HepG2 (cell line): Measurements from ENCODE around the gene PIMREG. TPM values are rescaled to one million over a fixed set of nuclear protein-coding genes. Genes with fewer than 3 reads are reported as not detected.

Source experiments
- ATAC-seq: fragments of 200-7000 bp; cut with Tn5 transposase; 3 replicates; pipeline ENCODE4 v1.9.1; 2020; ENCODE audit warnings: mild to moderate bottlenecking, moderate library complexity
- BruUV-seq: library from RNA; stranded (reverse); fragments of 400-500 nt; replicated peaks from 2 replicates; lab custom pipeline; 2021; lab: Mats Ljungman, UMichigan
- CTCF ChIA-PET: fragments of 300-600 bp; formaldehyde crosslinking; extraction: SDS; loops from one replicate; lab custom pipeline; 2021; ENCODE audit warnings: low total read pairs, inconsistent platforms, low intra/inter-chr PET ratio; lab: Yijun Ruan, JAX
- POLR2A ChIA-PET: fragments of 350-600 bp; sonication (Branson Sonifier 250); formaldehyde crosslinking; loops from one replicate; lab custom pipeline; 2020; ENCODE audit warnings: antibody characterized with exemption, inconsistent platforms; lab: Yijun Ruan, JAX
- DNase-seq: peaks from one replicate; pipeline ENCODE4 v3.0.0-alpha.2; 2015; ENCODE audit warnings: low spot score
- FAIRE-seq: peaks from 3 replicates; lab custom pipeline; 2011; peaks lifted over from hg19 to GRCh38; lab: Jason Lieb, UNC
- H2AFZ ChIP-seq: one replicate; pipeline ENCODE4 v1.6.1; 2011; ENCODE audit warnings: low read length, inconsistent platforms
- H3K27ac ChIP-seq: fragments of 300-600 bp; 3 replicates; pipeline ENCODE4 v1.8.0; 2011; ENCODE audit warnings: mixed run types, mild to moderate bottlenecking, mixed read lengths, low read length, inconsistent platforms; ENCODE audit not compliant: insufficient read depth; ENCODE audit errors: extremely low read length
- H3K27me3 ChIP-seq, 2 experiments: fragments of 200-600 bp in 1 of 2; 2 replicates in 1 of 2; 3 replicates in 1 of 2; pipeline versions ENCODE4 v1.6.0 to v1.8.0; 2011; ENCODE audit warnings: low read length in 2 of 2, mild to moderate bottlenecking in 2 of 2, moderate library complexity in 2 of 2, inconsistent platforms in 1 of 2; ENCODE audit not compliant: insufficient read depth in 2 of 2, control insufficient read depth in 1 of 2
- H3K36me3 ChIP-seq, 2 experiments: fragments of 200-600 bp in 1 of 2; replicated peaks in 1 of 2; 2 replicates in 1 of 2; 3 replicates in 1 of 2; pipeline versions ENCODE4 v1.5.1 to v1.8.0; 2011; ENCODE audit warnings: low read length in 2 of 2, inconsistent platforms in 1 of 2; ENCODE audit not compliant: insufficient read depth in 2 of 2, control insufficient read depth in 1 of 2
- H3K4me1 ChIP-seq: 2 replicates; pipeline ENCODE4 v1.5.1; 2012; ENCODE audit warnings: low read length, inconsistent platforms; ENCODE audit not compliant: insufficient read depth
- H3K4me2 ChIP-seq: 2 replicates; pipeline ENCODE4 v1.6.0; 2011; ENCODE audit warnings: low read depth, low read length, inconsistent platforms
- H3K4me3 ChIP-seq, 3 experiments: fragments of 200-600 bp in 1 of 3; sonication (generic), shearing (Covaris generic) in 1 of 3; replicated peaks in 1 of 3; 2 replicates each; pipeline ENCODE4 v1.5.1; 2011 to 2016; ENCODE audit warnings: low read length in 3 of 3, inconsistent platforms in 2 of 3, low read depth in 2 of 3, mild to moderate bottlenecking in 2 of 3, control low read depth in 1 of 3, mixed read lengths in 1 of 3; ENCODE audit not compliant: insufficient read depth in 1 of 3
- H3K79me2 ChIP-seq: one replicate; pipeline ENCODE4 v1.6.1; 2011; ENCODE audit warnings: low read length, inconsistent platforms; ENCODE audit not compliant: insufficient read depth
- H3K9ac ChIP-seq: 2 replicates; pipeline ENCODE4 v1.6.0; 2011; ENCODE audit warnings: mild to moderate bottlenecking, low read depth, low read length, inconsistent platforms; ENCODE audit not compliant: insufficient read depth
- H3K9me3 ChIP-seq: 2 replicates; pipeline ENCODE4 v1.5.1; 2012; ENCODE audit warnings: mild to moderate bottlenecking, low read length
- H4K20me1 ChIP-seq: 2 replicates; pipeline ENCODE4 v1.6.0; 2011; ENCODE audit warnings: inconsistent platforms, mild to moderate bottlenecking, low read length, moderate library complexity; ENCODE audit not compliant: insufficient read depth
- EZH2 ChIP-seq: conservative IDR thresholded peaks from 2 replicates; pipeline ENCODE4 v1.6.1; 2012; ENCODE audit warnings: mild to moderate bottlenecking, low read depth, low read length, moderate library complexity
- FOXA3 ChIP-seq: IDR thresholded peaks from 2 replicates; pipeline ENCODE4 v1.6.1; 2016; ENCODE audit warnings: missing genetic modification reagents, missing compliant biosample characterization
- MNT ChIP-seq: fragments of 450-650 bp; IDR thresholded peaks from 2 replicates; pipeline ENCODE4 v1.6.1; 2016
- MYPOP ChIP-seq: sonication (generic); formaldehyde crosslinking; IDR thresholded peaks from 2 replicates; pipeline ENCODE4 v1.8.1; 2023; ENCODE audit warnings: mild to moderate bottlenecking, moderate library complexity, missing genetic modification reagents
- YEATS2 ChIP-seq: sonication (generic); formaldehyde crosslinking; IDR thresholded peaks from 2 replicates; pipeline ENCODE4 v1.4.0; 2020; ENCODE audit warnings: missing genetic modification reagents, borderline replicate concordance
- ZBTB4 ChIP-seq: sonication (generic); formaldehyde crosslinking; IDR thresholded peaks from 2 replicates; pipeline ENCODE4 v1.4.0; 2020; ENCODE audit warnings: missing genetic modification reagents, mild to moderate bottlenecking, borderline replicate concordance
- ZNF431 ChIP-seq: sonication (generic); formaldehyde crosslinking; IDR thresholded peaks from 2 replicates; pipeline ENCODE4 v1.9.0; 2022; ENCODE audit warnings: missing genetic modification reagents, low read depth, mild to moderate bottlenecking, borderline replicate concordance
- ZNF558 ChIP-seq: sonication (generic); formaldehyde crosslinking; IDR thresholded peaks from 2 replicates; pipeline ENCODE4 v1.9.0; 2022; ENCODE audit warnings: mild to moderate bottlenecking, missing genetic modification reagents, borderline replicate concordance
- ZNF7 ChIP-seq: IDR thresholded peaks from 2 replicates; pipeline ENCODE4 v1.6.1; 2016; ENCODE audit warnings: missing biosample characterization, missing genetic modification reagents
- ZNF850 ChIP-seq: sonication (generic); formaldehyde crosslinking; conservative IDR thresholded peaks from 2 replicates; pipeline ENCODE4 v1.9.0; 2021; ENCODE audit warnings: mild to moderate bottlenecking, missing genetic modification reagents
- WGBS: methylation state at CpG from one replicate; pipeline ENCODE4 v1.1.6; 2017; ENCODE audit warnings: low lambda C conversion rate; 5-methylcytosine and 5-hydroxymethylcytosine counted together
- in situ Hi-C: cut with HindIII; loops from 2 replicates; pipeline ENCODE4 v1.10.0; 2017; ENCODE audit warnings: low pct_unique_long_range_greater_than_20kb; ENCODE audit not compliant: extremely low pct_ligation_motif_present
- intact Hi-C: fragments of 100-400 bp; cut with micrococcal nuclease; formaldehyde crosslinking; loops from one replicate; pipeline ENCODE4 v1.10.0; 2022; ENCODE audit not compliant: unreplicated experiment
- polyA plus RNA-seq, 8 experiments: library from polyadenylated mRNA; depleted of rRNA in 3 of 8; stranded (reverse) in 7 of 8; unstranded in 1 of 8; fragments of >200 nt; fragmentation: Illumina TruSeq in 4 of 8; extraction: Trizol in 4 of 8; gene quantifications; 2 replicates each; pipeline versions ENCODE4 v1.2.1 to v1.2.3, GENCODE V29; 2011 to 2016; ENCODE audit warnings: low read depth in 4 of 8, missing spikeins in 1 of 8, mixed read lengths in 1 of 8; ENCODE audit not compliant: insufficient read depth in 1 of 8
- total RNA-seq, 5 experiments: library from RNA; depleted of rRNA; stranded (reverse); fragments of >200 nt; fragmentation: Illumina TruSeq; extraction: Trizol; gene quantifications; 2 replicates each; pipeline ENCODE4 v1.2.3, GENCODE V29; 2016; ENCODE audit warnings: low read depth in 1 of 5

Gene PIMREG
- total and polyA plus RNA-seq, 2 of the 13 experiments (the other 11 are each of a cell fraction or from before 2014, with no cell fraction given), result 15.6 to 30.3 TPM

GRCh38 chr17:6423931-6424330 is 20.3 kb upstream of the PIMREG start (continued):
- TF ChIP-seq YEATS2, result no peak

GRCh38 chr17:6425407-6425806 is 18.8 kb upstream of the PIMREG start:
- FAIRE-seq (no peak), DNase-seq (no peak), ATAC-seq (no peak)
- peaks cover 0 to 12% of the 10 kb centered on the region in 2 experiments; a peak in 2 of 5 replicates for H3K27me3 ChIP-seq
- 65% methylated on average over 8 of the region's 18 CpGs for WGBS
- ChIA-PET CTCF (no interaction called here), POLR2A (no interaction called here)
- H3K79me2 ChIP-seq, result no peaks in the 10 kb centered on the region
- no peaks in the 10 kb centered on the region for H4K20me1 ChIP-seq
- H3K9ac ChIP-seq, result no peak overlapping the region
- H3K4me1 ChIP-seq, result no peaks in the 10 kb centered on the region
- intact Hi-C loops, result no loop called here
- H3K4me3 ChIP-seq, result no peak overlapping the region
- in situ Hi-C loops, result no loop called here
- peaks cover under 1% of the 10 kb centered on the region; the same call in 1 of the 2 replicates for H3K9me3 ChIP-seq
- no peak for TF ChIP-seq MYPOP
- no peak for TF ChIP-seq MNT
- TF ChIP-seq ZNF7, result no peak
- no peak for TF ChIP-seq ZNF431 (CRISPR knock-in tag)
- no peak for TF ChIP-seq FOXA3
- TF ChIP-seq ZNF850 (CRISPR knock-in tag), result no peak
- no peak for TF ChIP-seq ZNF558
- no peak for TF ChIP-seq ZBTB4 (CRISPR knock-in tag)
- TF ChIP-seq EZH2, result no peak
- H2AFZ ChIP-seq, result no peak overlapping the region
- BruUV-seq, result no TSS peak
- H3K27ac ChIP-seq, result no peak overlapping the region
- H3K36me3 ChIP-seq, result no peaks in the 10 kb centered on the region
- H3K4me2 ChIP-seq, result no peak overlapping the region
